GM18907 (cell line): Measurements from ENCODE around the gene IDE.
"Not testable (repeated sequence)": the region's sequence is repeated elsewhere in the genome, so short reads cannot be mapped to it uniquely, and the experiment has no call there.

Experiments
- ATAC-seq: cut with Tn5 transposase; IDR thresholded peaks from one replicate; pipeline ENCODE4 v1.9.1; 2021; ENCODE audit warnings: mild to moderate bottlenecking, moderate library complexity; ENCODE audit not compliant: unreplicated experiment

The IDE gene

GRCh38 chr10:92420546-92421275, 153.2 kb downstream of the IDE start:
- no peak for ATAC-seq

DNA sequence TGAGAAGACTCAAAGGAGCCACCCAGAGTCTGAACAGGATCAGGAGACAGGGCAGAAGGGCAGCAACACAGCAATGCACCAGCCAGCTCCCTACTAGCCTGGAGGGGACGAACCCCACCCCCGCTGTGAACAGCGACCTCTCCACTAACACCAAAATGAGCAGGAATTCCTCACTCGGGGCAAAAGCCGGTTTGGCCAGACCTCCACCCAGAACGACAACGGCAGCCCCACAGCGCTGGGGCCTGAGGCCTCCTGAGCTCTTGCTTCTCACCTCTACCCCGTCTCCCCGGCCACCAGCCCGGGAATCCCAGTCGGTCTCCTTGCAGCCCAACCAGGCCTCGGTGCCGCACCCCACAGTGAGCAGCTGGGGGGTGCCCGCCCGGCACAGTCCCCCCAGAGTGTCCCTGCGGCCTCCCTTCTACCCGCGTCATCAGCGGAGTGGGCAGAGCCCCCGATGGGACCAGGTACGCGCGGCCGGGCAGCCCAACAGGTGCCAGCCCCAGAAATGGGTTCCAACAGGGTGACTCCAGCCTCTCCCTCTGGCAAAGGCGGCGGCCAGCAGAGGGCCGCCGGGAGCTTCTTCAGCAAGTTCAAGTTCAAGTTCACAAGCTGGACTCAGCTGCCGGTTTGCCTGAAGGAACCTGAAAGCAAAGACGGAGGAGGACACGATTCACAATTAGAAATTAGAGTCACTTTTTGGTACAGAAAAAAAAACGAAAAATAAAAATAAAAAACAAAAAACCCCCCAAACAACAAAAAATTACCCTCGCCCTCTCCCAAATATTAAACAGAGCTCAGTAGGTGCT, 153.9 kb downstream of the IDE start:
- ATAC-seq: no peak

DNA sequence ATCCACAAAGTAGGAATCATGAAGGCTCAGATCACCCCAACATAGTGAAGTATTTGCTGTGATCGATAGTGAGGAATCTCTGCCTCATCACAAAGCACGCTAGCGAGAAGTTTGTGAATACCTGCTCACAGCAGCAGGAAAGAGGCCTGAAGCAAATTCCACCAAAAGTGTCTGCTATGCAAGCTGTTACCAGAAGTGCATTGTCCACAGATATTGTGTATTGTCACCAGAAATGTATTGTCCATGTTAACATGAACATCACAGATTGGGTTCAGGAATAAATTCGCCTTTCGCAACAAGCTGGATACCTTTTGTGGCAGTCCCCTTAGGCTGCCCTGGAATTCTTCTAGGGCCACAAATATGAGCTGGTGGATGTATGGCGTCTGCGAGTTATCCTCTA, 155.0 kb downstream of the IDE start:
- ATAC-seq: no peak

DNA sequence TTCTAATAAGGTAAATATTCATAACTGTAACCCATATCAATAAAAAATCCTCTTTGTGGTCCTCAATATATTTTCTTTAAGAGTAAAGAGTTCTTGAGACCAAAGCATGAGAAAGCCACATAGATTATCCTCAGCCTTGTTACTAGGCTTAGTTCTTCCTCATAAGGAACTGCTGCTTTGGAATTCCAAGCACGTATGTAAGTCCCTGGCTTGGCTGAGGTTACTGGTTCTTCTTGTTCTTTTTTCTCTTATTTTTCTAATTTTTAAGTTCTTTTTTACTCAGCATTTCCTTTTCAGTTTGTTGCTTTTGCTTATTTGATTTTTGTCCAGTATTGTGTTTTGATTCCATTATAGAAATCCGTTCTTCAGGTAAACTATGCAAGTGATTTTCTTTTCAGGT, 155.7 kb downstream of the IDE start:
- no peak for ATAC-seq

- ATAC-seq: no peak
Measured at GRCh38 chr10:92413519-92413918, 160.4 kb downstream of the IDE start.

- ATAC-seq: no peak
Measured at GRCh38 chr10:92413011-92413410, 160.9 kb downstream of the IDE start.

- ATAC-seq: no peak
Measured at GRCh38 chr10:92411406-92411805, 162.5 kb downstream of the IDE start.

GRCh38 chr10:92410501-92410900, 163.4 kb downstream of the IDE start:
- ATAC-seq: no peak

DNA sequence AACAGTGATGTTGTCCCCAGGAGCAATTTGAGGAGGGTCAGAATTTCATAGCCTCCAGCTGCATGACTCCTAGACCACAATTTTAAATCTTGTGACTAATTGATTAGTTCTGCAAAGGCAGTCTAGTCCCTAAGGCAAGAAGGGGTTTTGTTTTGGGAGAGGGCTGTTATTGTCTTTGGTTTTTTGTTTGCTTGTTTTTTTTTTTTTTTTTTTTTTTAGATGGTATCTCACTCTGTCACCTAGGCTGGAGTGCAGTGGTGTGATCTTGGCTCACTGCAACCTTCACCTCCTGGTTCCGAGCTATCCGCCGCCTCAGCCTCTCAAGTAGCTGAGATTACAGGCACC, 165.9 kb downstream of the IDE start:
- ATAC-seq: no peak

GRCh38 chr10:92407305-92408016, 166.4 kb downstream of the IDE start:
- ATAC-seq: no peak

- ATAC-seq: no peak
Measured at GRCh38 chr10:92405419-92405924, 168.4 kb downstream of the IDE start.

GRCh38 chr10:92404612-92405418, 169.1 kb downstream of the IDE start:
- no peak for ATAC-seq

DNA sequence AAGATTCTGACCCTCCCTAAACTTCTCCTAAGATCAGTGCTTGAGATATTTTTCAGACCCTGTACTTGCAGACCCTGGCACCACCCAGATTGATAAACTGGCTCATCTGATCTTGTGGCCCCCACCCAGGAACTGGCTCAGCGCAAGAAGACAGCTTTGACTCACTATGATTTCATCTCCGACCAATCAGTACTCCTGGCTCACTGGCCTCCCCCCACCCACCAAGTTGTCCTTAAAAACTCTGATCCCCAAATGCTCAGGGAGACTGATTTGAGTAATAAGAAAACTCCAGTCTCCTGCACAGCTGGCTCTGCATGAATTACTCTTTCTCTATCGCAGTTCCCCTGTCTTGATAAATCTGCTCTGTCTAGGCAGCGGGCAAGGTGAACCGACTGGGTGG, 171.7 kb downstream of the IDE start:
- not testable (repeated sequence) for ATAC-seq
